Endothelial cell of umbilical vein (primary cell): ENCODE measurements around the gene ABRAXAS1. TPM values are rescaled to one million over a fixed set of nuclear protein-coding genes. Genes with fewer than 3 reads are reported as not detected.
"Not testable (repeated sequence)": the region's sequence is repeated elsewhere in the genome, so short reads cannot be mapped to it uniquely, and the experiment has no call there.

Experiments used
- BruUV-seq: library from RNA; stranded (reverse); fragments of 400-500 nt; replicated peaks from 2 replicates; lab custom pipeline; 2021; lab: Mats Ljungman, UMichigan
- CTCF ChIA-PET: fragments of 300-600, 350-600 bp; sonication (Branson Sonifier 250); formaldehyde crosslinking; loops from one replicate; lab custom pipeline; 2021; ENCODE audit warnings: antibody characterized with exemption, inconsistent platforms; lab: Charles Lee
- POLR2A ChIA-PET: fragments of 300-600, 350-600 bp; sonication (Branson Sonifier 250); formaldehyde crosslinking; loops from one replicate; lab custom pipeline; 2021; ENCODE audit warnings: antibody characterized with exemption, inconsistent platforms; lab: Charles Lee
- DNase-seq: peaks from one replicate; pipeline ENCODE4 v3.0.0-alpha.2; 2011; ENCODE audit warnings: low read depth, low spot score
- FAIRE-seq: peaks from 2 replicates; lab custom pipeline; 2011; peaks lifted over from hg19 to GRCh38; lab: Jason Lieb, UNC
- H2AFZ ChIP-seq: 2 replicates; pipeline ENCODE4 v1.6.0; 2012; ENCODE audit warnings: low read depth, low read length, control low read depth, inconsistent platforms
- H3K27ac ChIP-seq: 2 replicates; pipeline ENCODE4 v1.5.1; 2011; ENCODE audit warnings: low read depth, mild to moderate bottlenecking, control low read depth, low read length, moderate library complexity; ENCODE audit not compliant: insufficient read depth
- H3K27me3 ChIP-seq, 2 experiments: 2 replicates each; pipeline versions ENCODE4 v1.6.0 to v1.6.1; 2011; ENCODE audit warnings: low read length in 2 of 2, mixed read lengths in 1 of 2; ENCODE audit not compliant: control insufficient read depth in 2 of 2, insufficient read depth in 2 of 2
- H3K36me3 ChIP-seq, 2 experiments: 2 replicates in 1 of 2; 3 replicates in 1 of 2; pipeline ENCODE4 v1.5.1; 2011; ENCODE audit warnings: low read length in 2 of 2, mild to moderate bottlenecking in 1 of 2, moderate library complexity in 1 of 2; ENCODE audit not compliant: control insufficient read depth in 2 of 2, insufficient read depth in 2 of 2; ENCODE audit errors: extremely low read depth in 1 of 2
- H3K4me1 ChIP-seq: 3 replicates; pipeline ENCODE4 v1.5.1; 2011; ENCODE audit warnings: mild to moderate bottlenecking, low read length; ENCODE audit not compliant: control insufficient read depth, insufficient read depth; ENCODE audit errors: extremely low read depth
- H3K4me2 ChIP-seq: 2 replicates; pipeline ENCODE4 v1.6.1; 2011; ENCODE audit warnings: low read length, control low read depth, mixed read lengths; ENCODE audit not compliant: insufficient read depth
- H3K4me3 ChIP-seq, 3 experiments: fragments of 200-600 bp in 1 of 3; sonication (generic), shearing (Covaris generic) in 1 of 3; replicated peaks in 1 of 3; 2 replicates each; pipeline ENCODE4 v1.5.1; 2011 to 2016; ENCODE audit warnings: control low read depth in 3 of 3, low read length in 3 of 3, mild to moderate bottlenecking in 2 of 3, inconsistent platforms in 1 of 3, low read depth in 1 of 3, moderate library complexity in 1 of 3; ENCODE audit not compliant: insufficient read depth in 1 of 3
- H3K79me2 ChIP-seq: 2 replicates; pipeline ENCODE4 v1.6.0; 2012; ENCODE audit warnings: low read length, inconsistent platforms; ENCODE audit not compliant: control insufficient read depth, insufficient read depth
- H3K9ac ChIP-seq: replicated peaks from 2 replicates; pipeline ENCODE3; 2011; ENCODE audit warnings: low read length, control low read depth; ENCODE audit not compliant: insufficient read depth; ENCODE audit errors: extremely low read depth
- H3K9me1 ChIP-seq: replicated peaks from 3 replicates; pipeline ENCODE4 v1.6.0; 2011; ENCODE audit warnings: mild to moderate bottlenecking, low read length; ENCODE audit not compliant: control insufficient read depth, insufficient read depth; ENCODE audit errors: extremely low read depth
- H3K9me3 ChIP-seq: replicated peaks from 2 replicates; pipeline ENCODE4 v1.5.1; 2012; ENCODE audit warnings: low read length, inconsistent platforms; ENCODE audit not compliant: control insufficient read depth, insufficient read depth
- H4K20me1 ChIP-seq: replicated peaks from 2 replicates; pipeline ENCODE3; 2011; ENCODE audit warnings: mild to moderate bottlenecking, low read length; ENCODE audit not compliant: control insufficient read depth, insufficient read depth; ENCODE audit errors: extremely low read depth
- EZH2 ChIP-seq: IDR thresholded peaks from 2 replicates; pipeline ENCODE4 v1.6.1; 2012; ENCODE audit warnings: borderline replicate concordance, low read depth, mild to moderate bottlenecking, moderate library complexity, low read length, inconsistent platforms; ENCODE audit not compliant: severe bottlenecking
- FOS ChIP-seq: IDR thresholded peaks from 2 replicates; pipeline ENCODE4 v1.6.1; 2011; ENCODE audit warnings: mild to moderate bottlenecking, low read length, moderate library complexity, borderline replicate concordance; ENCODE audit not compliant: insufficient read depth
- GATA2 ChIP-seq: IDR thresholded peaks from 2 replicates; pipeline ENCODE4 v1.7.0; 2011; ENCODE audit warnings: low read depth, mild to moderate bottlenecking, moderate library complexity, mixed read lengths, low read length; ENCODE audit not compliant: insufficient read length, insufficient read depth
- JUN ChIP-seq: IDR thresholded peaks from 2 replicates; pipeline ENCODE4 v1.6.1; 2011; ENCODE audit warnings: borderline replicate concordance, low read depth; ENCODE audit not compliant: insufficient read length, insufficient read depth
- MAX ChIP-seq: IDR thresholded peaks from 2 replicates; pipeline ENCODE4 v1.6.1; 2011; ENCODE audit not compliant: insufficient read depth, insufficient read length
- MYC ChIP-seq: IDR thresholded peaks from one replicate; pipeline ENCODE4 v1.6.1; 2011; ENCODE audit warnings: mild to moderate bottlenecking, low read depth, low read length
- POLR2A ChIP-seq: IDR thresholded peaks from 2 replicates; pipeline ENCODE4 v1.6.1; 2012; ENCODE audit warnings: low read depth, mild to moderate bottlenecking, control low read depth, low read length
- POLR2AphosphoS5 ChIP-seq: IDR thresholded peaks from 2 replicates; pipeline ENCODE4 v1.6.1; 2012; ENCODE audit warnings: low read depth, mild to moderate bottlenecking, control low read depth, low read length, moderate library complexity; ENCODE audit not compliant: insufficient read depth
- dilution Hi-C: fragments of 300-500 bp; cut with MboI; formaldehyde crosslinking; loops from one replicate; pipeline ENCODE4 v1.15.0; 2019; ENCODE audit warnings: low sequenced_read_pairs; ENCODE audit not compliant: extremely low pct_ligation_motif_present
- intact Hi-C: fragments of 100-400 bp; cut with micrococcal nuclease; formaldehyde crosslinking; loops from one replicate; pipeline ENCODE4 v1.10.0; 2022
- polyA plus RNA-seq, 4 experiments: library from polyadenylated mRNA; depleted of rRNA in 3 of 4; stranded (reverse) in 3 of 4; unstranded in 1 of 4; fragments of >200 nt; gene quantifications; 2 replicates each; pipeline versions ENCODE4 v1.2.1 to v1.2.3, GENCODE V29; 2011 to 2012; ENCODE audit warnings: missing spikeins in 1 of 4
- total RNA-seq: library from RNA; stranded (reverse); gene quantifications from 2 replicates; pipeline ENCODE4 v1.2.3, GENCODE V29; 2021
- TF ChIP-seq, protein P1 (sequence below), 2 donors: IDR thresholded peaks; 1 replicate in 1 of 2; 2 replicates in 1 of 2; pipeline ENCODE4 v1.5.1; 2011; ENCODE audit warnings: low read length in 2 of 2, mild to moderate bottlenecking in 2 of 2, moderate library complexity in 2 of 2, control low read depth in 1 of 2, inconsistent platforms in 1 of 2, low read depth in 1 of 2; ENCODE audit not compliant: insufficient read depth in 1 of 2; ENCODE audit errors: extremely low read depth in 1 of 2

The ABRAXAS1 gene
- total and polyA plus RNA-seq, 2 donors (not counting 3 experiments of a cell fraction or from before 2014, with no cell fraction given) = 5.5 to 16.7 TPM

- Histone ChIP-seq H2AFZ (no peak overlapping the region), H3K4me2 (no peak overlapping the region), H3K9me3 (no peaks in the 10 kb centered on the region), H3K9ac (no peak overlapping the region), H3K4me3 (no peak overlapping the region), H3K27me3 (peaks cover 0 to 5% of the 10 kb centered on the region in 2 experiments), H3K9me1 (no peaks in the 10 kb centered on the region), H3K27ac (no peak overlapping the region), H3K4me1 (no peaks in the 10 kb centered on the region), H3K36me3 (no peaks in the 10 kb centered on the region), H3K79me2 (no peaks in the 10 kb centered on the region), H4K20me1 (no peaks in the 10 kb centered on the region)
- ChIA-PET POLR2A (no interaction called here), CTCF (interaction anchor here (2.8 kb wide), 1 partner anchor 11 kb away, joined by 10 read pairs; no protein-coding TSS in a partner anchor)
- BruUV-seq = no TSS peak
- intact Hi-C loops = no loop called here
- no peak for TF ChIP-seq MYC
- TF ChIP-seq, protein P1, sequence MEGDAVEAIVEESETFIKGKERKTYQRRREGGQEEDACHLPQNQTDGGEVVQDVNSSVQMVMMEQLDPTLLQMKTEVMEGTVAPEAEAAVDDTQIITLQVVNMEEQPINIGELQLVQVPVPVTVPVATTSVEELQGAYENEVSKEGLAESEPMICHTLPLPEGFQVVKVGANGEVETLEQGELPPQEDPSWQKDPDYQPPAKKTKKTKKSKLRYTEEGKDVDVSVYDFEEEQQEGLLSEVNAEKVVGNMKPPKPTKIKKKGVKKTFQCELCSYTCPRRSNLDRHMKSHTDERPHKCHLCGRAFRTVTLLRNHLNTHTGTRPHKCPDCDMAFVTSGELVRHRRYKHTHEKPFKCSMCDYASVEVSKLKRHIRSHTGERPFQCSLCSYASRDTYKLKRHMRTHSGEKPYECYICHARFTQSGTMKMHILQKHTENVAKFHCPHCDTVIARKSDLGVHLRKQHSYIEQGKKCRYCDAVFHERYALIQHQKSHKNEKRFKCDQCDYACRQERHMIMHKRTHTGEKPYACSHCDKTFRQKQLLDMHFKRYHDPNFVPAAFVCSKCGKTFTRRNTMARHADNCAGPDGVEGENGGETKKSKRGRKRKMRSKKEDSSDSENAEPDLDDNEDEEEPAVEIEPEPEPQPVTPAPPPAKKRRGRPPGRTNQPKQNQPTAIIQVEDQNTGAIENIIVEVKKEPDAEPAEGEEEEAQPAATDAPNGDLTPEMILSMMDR (IDR thresholded peaks at IDR 0.05; ENCODE audit: extremely low read depth in 1 of 2, insufficient read depth in 1 of 2, low read depth in 1 of 2, low read length in 2 of 2) = no peak
- no peak for TF ChIP-seq GATA2
- no peak for TF ChIP-seq POLR2AphosphoS5
- no peak for TF ChIP-seq JUN
- no peak for TF ChIP-seq EZH2
- TF ChIP-seq FOS = no peak
- no peak for TF ChIP-seq MAX
- no peak for TF ChIP-seq POLR2A
- FAIRE-seq = no peak
- no peak for DNase-seq
- dilution Hi-C loops = no loop called here
Measured at GRCh38 chr4:83498187-83498586, 13.3 kb upstream of the ABRAXAS1 start.

GRCh38 chr4:83496085-83496917 lies 11.4 kb upstream of the ABRAXAS1 start:
- intact Hi-C loops, dilution Hi-C loops: not testable (repeated sequence)
- CTCF ChIA-PET = interaction anchor here (0.8 to 1.3 kb wide), 2 partner anchors 13 to 136 kb away, joined by 3 read pairs; no protein-coding TSS in a partner anchor

More at GRCh38 chr4:83496085-83496917, 11.4 kb upstream of the ABRAXAS1 start:
- FAIRE-seq, H3K79me2 ChIP-seq, DNase-seq, H3K4me3 ChIP-seq, H3K27ac ChIP-seq, BruUV-seq, H3K9me1 ChIP-seq, H4K20me1 ChIP-seq, H3K9ac ChIP-seq, H3K4me1 ChIP-seq, H3K4me2 ChIP-seq, H3K36me3 ChIP-seq, POLR2A ChIA-PET, H2AFZ ChIP-seq, H3K9me3 ChIP-seq, H3K27me3 ChIP-seq: not testable (repeated sequence)
